IMR-90 (cell line): ENCODE results near the gene TNNI3K. TPM values are rescaled to one million over a fixed set of nuclear protein-coding genes. Genes with fewer than 3 reads are reported as not detected.

Experiments
- ATAC-seq: fragments of 200-7000 bp; cut with Tn5 transposase; 2 replicates; pipeline ENCODE4 v1.9.1; 2020; ENCODE audit warnings: low read depth, mild to moderate bottlenecking, moderate library complexity
- BruUV-seq: library from RNA; stranded (reverse); fragments of 400-500 nt; replicated peaks from 2 replicates; lab custom pipeline; 2021; lab: Mats Ljungman, UMichigan
- CTCF ChIA-PET: fragments of 300-600 bp; formaldehyde crosslinking; extraction: SDS; loops from one replicate; lab custom pipeline; 2021; ENCODE audit warnings: antibody characterized with exemption; lab: Yijun Ruan, JAX
- POLR2A ChIA-PET: fragments of 300-600 bp; sonication (Branson Sonifier 250); formaldehyde crosslinking; loops from one replicate; lab custom pipeline; 2022; ENCODE audit warnings: antibody characterized with exemption; ENCODE audit not compliant: unreplicated experiment; lab: Charles Lee
- DNase-seq: peaks from one replicate; pipeline ENCODE4 v3.0.0; 2013
- H2AFZ ChIP-seq: replicated peaks from 2 replicates; pipeline ENCODE3; 2013; ENCODE audit warnings: low read length, mild to moderate bottlenecking; ENCODE audit not compliant: poor library complexity
- H2AK5ac ChIP-seq: 2 replicates; pipeline ENCODE4 v1.6.1; 2013; ENCODE audit warnings: low read depth, low read length, inconsistent platforms
- H2AK9ac ChIP-seq: replicated peaks from 2 replicates; pipeline ENCODE3; 2013; ENCODE audit warnings: mild to moderate bottlenecking, low read depth, low read length, moderate library complexity; ENCODE audit not compliant: poor library complexity
- H2BK120ac ChIP-seq: 2 replicates; pipeline ENCODE4 v1.6.1; 2013; ENCODE audit warnings: low read depth, low read length, inconsistent platforms
- H2BK15ac ChIP-seq: 3 replicates; pipeline ENCODE4 v1.6.1; 2013; ENCODE audit warnings: low read depth, low read length, inconsistent platforms
- H2BK20ac ChIP-seq: 2 replicates; pipeline ENCODE4 v1.6.1; 2013; ENCODE audit warnings: low read depth, mild to moderate bottlenecking, inconsistent platforms, low read length, moderate library complexity
- H2BK5ac ChIP-seq: 2 replicates; pipeline ENCODE4 v1.6.1; 2013; ENCODE audit warnings: mild to moderate bottlenecking, low read depth, low read length, inconsistent platforms; ENCODE audit not compliant: poor library complexity, severe bottlenecking
- H3K14ac ChIP-seq: replicated peaks from 2 replicates; pipeline ENCODE4 v1.6.1; 2013; ENCODE audit warnings: low read depth, low read length, inconsistent platforms
- H3K18ac ChIP-seq: 2 replicates; pipeline ENCODE4 v1.6.1; 2013; ENCODE audit warnings: low read depth, low read length, control low read depth
- H3K23ac ChIP-seq: 2 replicates; pipeline ENCODE4 v1.6.1; 2013; ENCODE audit warnings: low read depth, low read length, inconsistent platforms
- H3K27ac ChIP-seq: 2 replicates; pipeline ENCODE4 v1.5.1; 2013; ENCODE audit warnings: mild to moderate bottlenecking, control low read depth, low read length; ENCODE audit not compliant: insufficient read depth
- H3K27me3 ChIP-seq: 2 replicates; pipeline ENCODE4 v1.6.1; 2013; ENCODE audit warnings: low read length; ENCODE audit not compliant: control insufficient read depth, insufficient read depth
- H3K36me3 ChIP-seq: 2 replicates; pipeline ENCODE4 v1.6.1; 2013; ENCODE audit warnings: low read length, mixed read lengths; ENCODE audit not compliant: control insufficient read depth, insufficient read depth
- H3K4ac ChIP-seq: 2 replicates; pipeline ENCODE4 v1.6.1; 2013; ENCODE audit warnings: low read depth, low read length, inconsistent platforms
- H3K4me1 ChIP-seq: 2 replicates; pipeline ENCODE4 v1.6.1; 2013; ENCODE audit warnings: low read length, mixed read lengths; ENCODE audit not compliant: control insufficient read depth, insufficient read depth
- H3K4me2 ChIP-seq: 2 replicates; pipeline ENCODE4 v1.6.1; 2013; ENCODE audit warnings: low read depth, mild to moderate bottlenecking, control low read depth, low read length, moderate library complexity
- H3K4me3 ChIP-seq: 2 replicates; pipeline ENCODE4 v1.5.1; 2013; ENCODE audit warnings: low read depth, mild to moderate bottlenecking, control low read depth, low read length, moderate library complexity; ENCODE audit not compliant: insufficient read depth
- H3K56ac ChIP-seq: 2 replicates; pipeline ENCODE4 v1.6.1; 2013; ENCODE audit warnings: low read length, inconsistent platforms; ENCODE audit not compliant: insufficient read depth; ENCODE audit errors: extremely low read depth
- H3K79me1 ChIP-seq, 2 experiments: 2 replicates each; pipeline ENCODE4 v1.6.1; 2013; ENCODE audit warnings: low read length in 2 of 2, inconsistent platforms in 1 of 2, low read depth in 1 of 2
- H3K9ac ChIP-seq: 2 replicates; pipeline ENCODE4 v1.6.1; 2013; ENCODE audit warnings: low read depth, low read length, control low read depth
- H3K9me1 ChIP-seq: 2 replicates; pipeline ENCODE4 v1.6.1; 2013; ENCODE audit warnings: low read length, inconsistent platforms; ENCODE audit not compliant: insufficient read depth
- H3K9me3 ChIP-seq: 2 replicates; pipeline ENCODE4 v1.6.1; 2013; ENCODE audit warnings: low read length; ENCODE audit not compliant: control insufficient read depth, insufficient read depth
- H4K20me1 ChIP-seq: 2 replicates; pipeline ENCODE4 v1.6.1; 2013; ENCODE audit warnings: low read length, inconsistent platforms; ENCODE audit not compliant: insufficient read depth
- H4K5ac ChIP-seq: 2 replicates; pipeline ENCODE4 v1.6.1; 2013; ENCODE audit warnings: mild to moderate bottlenecking, low read depth, low read length, control low read depth
- H4K8ac ChIP-seq, 2 experiments: 2 replicates each; pipeline ENCODE4 v1.6.1; 2013; ENCODE audit warnings: low read depth in 2 of 2, low read length in 2 of 2, control low read depth in 1 of 2, inconsistent platforms in 1 of 2
- H4K91ac ChIP-seq: 2 replicates; pipeline ENCODE4 v1.6.1; 2013; ENCODE audit warnings: low read depth, low read length, inconsistent platforms; ENCODE audit not compliant: insufficient read depth
- BHLHE40 ChIP-seq: fragments of 150-350 bp; IDR thresholded peaks from 2 replicates; pipeline ENCODE4 v1.6.1; 2016; ENCODE audit warnings: mild to moderate bottlenecking, low read depth, low read length
- CEBPB ChIP-seq: IDR thresholded peaks from 2 replicates; pipeline ENCODE4 v1.6.1; 2012; ENCODE audit warnings: low read depth, low read length, improper control_type of control experiment
- CHD1 ChIP-seq: IDR thresholded peaks from 2 replicates; pipeline ENCODE4 v1.6.1; 2012; ENCODE audit warnings: low read depth, low read length, improper control_type of control experiment
- CTCF ChIP-seq: conservative IDR thresholded peaks from 2 replicates; pipeline ENCODE4 v1.5.1; 2012; ENCODE audit warnings: mild to moderate bottlenecking, low read depth, low read length, improper control_type of control experiment
- FOS ChIP-seq: fragments of 150-350 bp; IDR thresholded peaks from 2 replicates; pipeline ENCODE4 v1.6.1; 2016; ENCODE audit warnings: low read depth, low read length
- MAFK ChIP-seq: IDR thresholded peaks from 2 replicates; pipeline ENCODE4 v1.6.1; 2012; ENCODE audit warnings: low read depth, low read length, improper control_type of control experiment
- MAZ ChIP-seq: IDR thresholded peaks from 2 replicates; pipeline ENCODE4 v1.6.1; 2012; ENCODE audit warnings: low read depth, mild to moderate bottlenecking, low read length, improper control_type of control experiment, moderate library complexity, borderline replicate concordance
- MXI1 ChIP-seq: IDR thresholded peaks from 2 replicates; pipeline ENCODE4 v1.6.1; 2012; ENCODE audit warnings: low read depth, mild to moderate bottlenecking, low read length, moderate library complexity, borderline replicate concordance
- NFE2L2 ChIP-seq: fragments of 150-350 bp; IDR thresholded peaks from 2 replicates; pipeline ENCODE4 v1.6.1; 2016; ENCODE audit warnings: low read depth, mild to moderate bottlenecking, low read length
- POLR2A ChIP-seq: IDR thresholded peaks from 2 replicates; pipeline ENCODE4 v1.6.1; 2012; ENCODE audit warnings: mild to moderate bottlenecking, low read depth, low read length
- RAD21 ChIP-seq: IDR thresholded peaks from 2 replicates; pipeline ENCODE4 v1.6.1; 2012; ENCODE audit warnings: low read length, improper control_type of control experiment
- RCOR1 ChIP-seq: IDR thresholded peaks from 2 replicates; pipeline ENCODE4 v1.6.1; 2012; ENCODE audit warnings: mild to moderate bottlenecking, low read length, improper control_type of control experiment; ENCODE audit not compliant: insufficient replicate concordance
- RFX5 ChIP-seq: IDR thresholded peaks from 2 replicates; pipeline ENCODE4 v1.8.0; 2012; ENCODE audit warnings: low read depth, mild to moderate bottlenecking, low read length, moderate library complexity
- SMC3 ChIP-seq: fragments of 150-350 bp; IDR thresholded peaks from 2 replicates; pipeline ENCODE4 v1.6.1; 2016; ENCODE audit warnings: low read depth, mild to moderate bottlenecking, antibody characterized with exemption, low read length, moderate library complexity
- USF2 ChIP-seq: fragments of 150-350 bp; IDR thresholded peaks from 2 replicates; pipeline ENCODE4 v1.6.1; 2017; ENCODE audit warnings: mild to moderate bottlenecking, antibody characterized with exemption, low read length, low read depth
- WGBS, 2 experiments: methylation state at CpG; one replicate each; pipeline versions ENCODE4 v1.1.5 to v1.1.7; 2013; ENCODE audit warnings: missing lambda C conversion rate in 2 of 2; ENCODE audit not compliant: insufficient read length in 1 of 2; ENCODE audit errors: extremely low coverage in 2 of 2; 5-methylcytosine and 5-hydroxymethylcytosine counted together
- dilution Hi-C: fragments of 300-500 bp; cut with HindIII; formaldehyde crosslinking; loops from one replicate; pipeline ENCODE4 v1.14.3; 2018; ENCODE audit warnings: low sequenced_read_pairs; ENCODE audit not compliant: unreplicated experiment
- in situ Hi-C: fragments of 300-500 bp; cut with MboI; formaldehyde crosslinking; loops from 3 replicates; pipeline ENCODE4 v1.14.3; 2019; ENCODE audit warnings: low sequenced_read_pairs, inconsistent platforms, mixed read lengths
- intact Hi-C: fragments of 100-400 bp; cut with micrococcal nuclease; formaldehyde crosslinking; loops from 2 replicates; pipeline ENCODE4 v1.10.0; 2022
- polyA plus RNA-seq, 3 experiments: library from polyadenylated mRNA; depleted of rRNA; stranded (reverse); fragments of >200 nt; gene quantifications; 2 replicates each; pipeline ENCODE4 v1.2.3, GENCODE V29; 2012; ENCODE audit warnings: low replicate concordance in 1 of 3
- total RNA-seq: library from RNA; depleted of rRNA; stranded (reverse); fragments of >200 nt; gene quantifications from 2 replicates; pipeline ENCODE4 v1.2.3, GENCODE V29; 2012
- TF ChIP-seq, protein P1 (sequence below): fragments of 150-350 bp; IDR thresholded peaks from 2 replicates; pipeline ENCODE4 v1.6.1; 2016; ENCODE audit warnings: low read depth, mild to moderate bottlenecking, low read length, moderate library complexity, borderline replicate concordance

Gene TNNI3K
- total and polyA plus RNA-seq, 2 of the 4 experiments (the other 2 are of a cell fraction), result 0.90 to 1.3 TPM

GRCh38 chr1:74548961-74549750, 314.0 kb downstream of the TNNI3K start:
- Histone ChIP-seq H3K4me1 (no peaks in the 10 kb centered on the region), H3K9me3 (no peaks in the 10 kb centered on the region), H3K56ac (no peak overlapping the region), H4K91ac (no peak overlapping the region), H2BK120ac (no peak overlapping the region), H4K20me1 (no peaks in the 10 kb centered on the region), H3K27ac (no peak overlapping the region), H2AK5ac (no peak overlapping the region), H3K36me3 (no peaks in the 10 kb centered on the region), H2BK15ac (no peak overlapping the region), H3K79me1 (no peaks in the 10 kb centered on the region), H3K4me3 (no peak overlapping the region), H3K23ac (no peak overlapping the region), H3K4ac (no peak overlapping the region), H2BK20ac (no peak overlapping the region), H2AK9ac (no peak overlapping the region), H2BK5ac (no peak overlapping the region), H3K9ac (no peak overlapping the region), H4K5ac (no peak overlapping the region), H3K9me1 (no peaks in the 10 kb centered on the region), H4K8ac (no peak overlapping the region), H3K18ac (no peak overlapping the region), H3K14ac (no peak overlapping the region), H3K27me3 (no peaks in the 10 kb centered on the region), H2AFZ (no peak overlapping the region), H3K4me2 (no peak overlapping the region)
- intact Hi-C loops (no loop called here), in situ Hi-C loops (no loop called here), dilution Hi-C loops (no loop called here)
- ChIA-PET CTCF (no interaction called here), POLR2A (no interaction called here)
- ATAC-seq, result no peak
- DNase-seq, result no peak
- TF ChIP-seq, protein P1, sequence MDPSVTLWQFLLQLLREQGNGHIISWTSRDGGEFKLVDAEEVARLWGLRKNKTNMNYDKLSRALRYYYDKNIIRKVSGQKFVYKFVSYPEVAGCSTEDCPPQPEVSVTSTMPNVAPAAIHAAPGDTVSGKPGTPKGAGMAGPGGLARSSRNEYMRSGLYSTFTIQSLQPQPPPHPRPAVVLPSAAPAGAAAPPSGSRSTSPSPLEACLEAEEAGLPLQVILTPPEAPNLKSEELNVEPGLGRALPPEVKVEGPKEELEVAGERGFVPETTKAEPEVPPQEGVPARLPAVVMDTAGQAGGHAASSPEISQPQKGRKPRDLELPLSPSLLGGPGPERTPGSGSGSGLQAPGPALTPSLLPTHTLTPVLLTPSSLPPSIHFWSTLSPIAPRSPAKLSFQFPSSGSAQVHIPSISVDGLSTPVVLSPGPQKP, result no peak
- TF ChIP-seq RCOR1 (no peak), USF2 (no peak), MXI1 (no peak), CTCF (no peak), BHLHE40 (no peak), MAFK (no peak), RFX5 (no peak), MAZ (no peak), POLR2A (no peak), CEBPB (no peak), SMC3 (no peak), CHD1 (no peak), RAD21 (no peak), FOS (no peak), NFE2L2 (no peak)
- BruUV-seq, result no TSS peak
- no CpG with 5 or more reads among the region's 4 CpGs for WGBS, 2 experiments
